Astrocyte (in vitro differentiated cells and primary cell): Measurements from ENCODE around the gene C11orf58. TPM values are rescaled to one million over a fixed set of nuclear protein-coding genes. Genes with fewer than 3 reads are reported as not detected.

Experiments used
- DNase-seq: peaks from one replicate; pipeline ENCODE4 v3.0.0-alpha.2; 2010; ENCODE audit warnings: low read depth
- FAIRE-seq: peaks from 2 replicates; lab custom pipeline; 2011; peaks lifted over from hg19 to GRCh38; lab: Jason Lieb, UNC
- H2AFZ ChIP-seq: 2 replicates; pipeline ENCODE4 v1.6.0; 2012; ENCODE audit warnings: low read depth, low read length, inconsistent platforms
- H3K27ac ChIP-seq: 2 replicates; pipeline ENCODE4 v1.5.1; 2011; ENCODE audit warnings: low read depth, low read length, inconsistent platforms
- H3K27me3 ChIP-seq: 2 replicates; pipeline ENCODE4 v1.6.0; 2011; ENCODE audit warnings: low read length, inconsistent platforms; ENCODE audit not compliant: insufficient read depth
- H3K36me3 ChIP-seq: 2 replicates; pipeline ENCODE4 v1.5.1; 2011; ENCODE audit warnings: low read length, inconsistent platforms; ENCODE audit not compliant: insufficient read depth
- H3K4me1 ChIP-seq: 2 replicates; pipeline ENCODE4 v1.5.1; 2011; ENCODE audit warnings: low read length, inconsistent platforms; ENCODE audit not compliant: insufficient read depth
- H3K4me2 ChIP-seq: 2 replicates; pipeline ENCODE4 v1.6.0; 2012; ENCODE audit warnings: low read length, inconsistent platforms
- H3K4me3 ChIP-seq: 2 replicates; pipeline ENCODE4 v1.5.1; 2011; ENCODE audit warnings: low read depth, mild to moderate bottlenecking, low read length, inconsistent platforms; ENCODE audit not compliant: insufficient read depth
- H3K79me2 ChIP-seq: 2 replicates; pipeline ENCODE4 v1.6.0; 2012; ENCODE audit warnings: mild to moderate bottlenecking, low read length, inconsistent platforms; ENCODE audit not compliant: insufficient read depth
- H3K9ac ChIP-seq: 2 replicates; pipeline ENCODE4 v1.6.0; 2012; ENCODE audit warnings: mild to moderate bottlenecking, low read length, inconsistent platforms
- H3K9me3 ChIP-seq: 2 replicates; pipeline ENCODE4 v1.5.1; 2012; ENCODE audit warnings: low read depth, mild to moderate bottlenecking, low read length, inconsistent platforms; ENCODE audit not compliant: insufficient read depth
- H4K20me1 ChIP-seq: 2 replicates; pipeline ENCODE4 v1.6.0; 2012; ENCODE audit warnings: low read length, inconsistent platforms; ENCODE audit not compliant: insufficient read depth
- H3K27ac Mint-ChIP-seq: one replicate; pipeline ENCODE4 v1.8.0; 2021; ENCODE audit warnings: mild to moderate bottlenecking, mixed read lengths; ENCODE audit not compliant: unreplicated experiment
- H3K27me3 Mint-ChIP-seq: one replicate; pipeline ENCODE4 v1.8.0; 2021; ENCODE audit warnings: low read depth, mixed read lengths; ENCODE audit not compliant: unreplicated experiment
- H3K36me3 Mint-ChIP-seq: one replicate; pipeline ENCODE4 v1.8.0; 2021; ENCODE audit warnings: low read depth, mixed read lengths; ENCODE audit not compliant: unreplicated experiment
- H3K4me1 Mint-ChIP-seq: one replicate; pipeline ENCODE4 v1.8.0; 2021; ENCODE audit warnings: low read depth, mixed read lengths; ENCODE audit not compliant: unreplicated experiment
- H3K4me3 Mint-ChIP-seq: one replicate; pipeline ENCODE4 v1.8.0; 2021; ENCODE audit warnings: mild to moderate bottlenecking, moderate library complexity, mixed read lengths; ENCODE audit not compliant: unreplicated experiment
- H3K9me3 Mint-ChIP-seq: one replicate; pipeline ENCODE4 v1.8.0; 2021; ENCODE audit warnings: mild to moderate bottlenecking, mixed read lengths; ENCODE audit not compliant: unreplicated experiment
- EZH2 ChIP-seq: IDR thresholded peaks from 2 replicates; pipeline ENCODE4 v1.6.1; 2012; ENCODE audit warnings: mild to moderate bottlenecking, low read length, inconsistent platforms; ENCODE audit not compliant: insufficient read depth
- total RNA-seq: library from RNA; stranded (reverse); gene quantifications from 2 replicates; pipeline ENCODE4 v1.2.1, GENCODE V29; 2021
- TF ChIP-seq, protein P1 (sequence below): IDR thresholded peaks from 2 replicates; pipeline ENCODE4 v1.5.1; 2011; ENCODE audit warnings: low read depth, mild to moderate bottlenecking, inconsistent platforms, low read length, moderate library complexity; ENCODE audit not compliant: insufficient read depth

The C11orf58 gene
- total RNA-seq, 1 donor from 2014 or later, result 159 TPM

DNA sequence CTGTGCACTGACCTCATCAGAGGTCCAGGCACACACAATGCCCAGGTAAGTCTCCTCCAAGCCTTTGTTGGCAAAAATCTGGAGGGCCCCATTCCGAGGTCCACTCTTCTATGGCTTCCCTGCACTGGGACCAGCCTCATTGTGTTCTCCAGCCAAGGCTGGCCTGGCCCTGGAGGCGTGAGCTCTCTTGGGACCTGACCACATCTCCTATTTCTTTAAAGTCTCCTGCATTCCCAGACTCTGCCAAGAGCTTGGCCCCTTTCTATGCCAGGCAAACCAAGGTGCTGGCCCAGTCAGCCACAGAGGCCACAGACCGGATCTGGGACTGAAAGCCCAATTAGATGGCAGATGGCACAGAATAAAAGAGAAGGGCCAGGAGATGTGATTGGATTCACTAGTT lies 55.1 kb downstream of the C11orf58 start:
- FAIRE-seq, result no peak
- Histone ChIP-seq H2AFZ (no peak overlapping the region), H3K79me2 (no peaks in the 10 kb centered on the region), H3K27me3 (no peaks in the 10 kb centered on the region), H3K4me1 (peaks cover 29% of the 10 kb centered on the region), H3K4me3 (no peak overlapping the region), H3K36me3 (no peaks in the 10 kb centered on the region), H3K9me3 (no peaks in the 10 kb centered on the region), H3K27ac (no peak overlapping the region), H3K4me2 (no peak overlapping the region), H4K20me1 (no peaks in the 10 kb centered on the region), H3K9ac (no peak overlapping the region)
- Mint-ChIP-seq H3K4me3 (no peak overlapping the region), H3K9me3 (no peaks in the 10 kb centered on the region), H3K4me1 (peaks cover 21% of the 10 kb centered on the region), H3K27me3 (no peaks in the 10 kb centered on the region), H3K27ac (no peak overlapping the region), H3K36me3 (no peaks in the 10 kb centered on the region)
- DNase-seq, result no peak
- TF ChIP-seq, protein P1, sequence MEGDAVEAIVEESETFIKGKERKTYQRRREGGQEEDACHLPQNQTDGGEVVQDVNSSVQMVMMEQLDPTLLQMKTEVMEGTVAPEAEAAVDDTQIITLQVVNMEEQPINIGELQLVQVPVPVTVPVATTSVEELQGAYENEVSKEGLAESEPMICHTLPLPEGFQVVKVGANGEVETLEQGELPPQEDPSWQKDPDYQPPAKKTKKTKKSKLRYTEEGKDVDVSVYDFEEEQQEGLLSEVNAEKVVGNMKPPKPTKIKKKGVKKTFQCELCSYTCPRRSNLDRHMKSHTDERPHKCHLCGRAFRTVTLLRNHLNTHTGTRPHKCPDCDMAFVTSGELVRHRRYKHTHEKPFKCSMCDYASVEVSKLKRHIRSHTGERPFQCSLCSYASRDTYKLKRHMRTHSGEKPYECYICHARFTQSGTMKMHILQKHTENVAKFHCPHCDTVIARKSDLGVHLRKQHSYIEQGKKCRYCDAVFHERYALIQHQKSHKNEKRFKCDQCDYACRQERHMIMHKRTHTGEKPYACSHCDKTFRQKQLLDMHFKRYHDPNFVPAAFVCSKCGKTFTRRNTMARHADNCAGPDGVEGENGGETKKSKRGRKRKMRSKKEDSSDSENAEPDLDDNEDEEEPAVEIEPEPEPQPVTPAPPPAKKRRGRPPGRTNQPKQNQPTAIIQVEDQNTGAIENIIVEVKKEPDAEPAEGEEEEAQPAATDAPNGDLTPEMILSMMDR, result no peak
- no peak for TF ChIP-seq EZH2

DNA sequence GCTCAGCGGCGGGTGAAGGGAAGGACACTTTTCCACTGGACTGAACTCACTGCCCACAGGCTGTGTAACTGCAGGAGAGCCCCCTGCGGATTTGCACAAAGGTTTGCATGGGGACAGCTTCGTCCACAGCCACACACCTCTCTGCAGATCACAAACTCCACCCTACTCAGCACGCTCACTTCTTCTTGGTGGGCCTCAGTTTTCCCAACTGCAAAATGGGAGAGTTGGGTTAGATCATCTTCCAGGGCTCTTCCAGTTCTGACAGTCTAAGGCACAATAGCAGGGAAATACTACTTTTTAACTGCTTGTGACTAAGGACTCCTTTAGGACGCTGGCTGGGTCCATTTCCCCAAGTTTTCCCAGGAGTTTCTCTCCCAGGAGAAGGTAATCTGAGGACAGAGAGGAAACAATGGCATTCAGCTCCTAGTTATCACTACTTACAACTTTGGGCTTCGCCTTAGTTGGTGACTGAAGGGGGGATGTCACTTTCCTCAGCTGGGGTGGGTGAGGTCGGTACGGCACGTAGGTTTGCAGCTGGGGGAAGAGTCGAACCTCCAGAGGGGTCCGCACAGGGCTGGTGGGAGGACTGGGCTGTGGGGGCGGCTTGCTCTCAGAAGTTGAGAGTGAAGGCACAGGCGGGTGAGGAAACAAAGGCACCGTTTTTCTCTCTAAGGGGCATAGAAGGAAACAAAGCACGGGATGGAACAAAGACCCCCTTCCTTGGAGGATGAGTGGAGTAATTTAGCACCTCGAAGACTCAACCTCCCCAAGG lies 55.8 kb downstream of the C11orf58 start:
- H3K9ac ChIP-seq, result no peak overlapping the region
- no peaks in the 10 kb centered on the region for H4K20me1 ChIP-seq
- no peaks in the 10 kb centered on the region for H3K27me3 ChIP-seq
- H3K27ac ChIP-seq, result no peak overlapping the region
- Mint-ChIP-seq H3K4me1 (peaks cover 21% of the 10 kb centered on the region), H3K4me3 (no peak overlapping the region), H3K27me3 (no peaks in the 10 kb centered on the region), H3K27ac (no peak overlapping the region), H3K9me3 (no peaks in the 10 kb centered on the region), H3K36me3 (no peaks in the 10 kb centered on the region)
- no peak for TF ChIP-seq EZH2
- TF ChIP-seq, protein P1, result no peak
- no peaks in the 10 kb centered on the region for H3K79me2 ChIP-seq
- no peaks in the 10 kb centered on the region for H3K36me3 ChIP-seq
- H2AFZ ChIP-seq, result no peak overlapping the region
- no peak for FAIRE-seq
- no peaks in the 10 kb centered on the region for H3K9me3 ChIP-seq
- H3K4me3 ChIP-seq, result no peak overlapping the region
- peaks cover 23% of the 10 kb centered on the region for H3K4me1 ChIP-seq
- DNase-seq, result no peak
- no peak overlapping the region for H3K4me2 ChIP-seq

DNA sequence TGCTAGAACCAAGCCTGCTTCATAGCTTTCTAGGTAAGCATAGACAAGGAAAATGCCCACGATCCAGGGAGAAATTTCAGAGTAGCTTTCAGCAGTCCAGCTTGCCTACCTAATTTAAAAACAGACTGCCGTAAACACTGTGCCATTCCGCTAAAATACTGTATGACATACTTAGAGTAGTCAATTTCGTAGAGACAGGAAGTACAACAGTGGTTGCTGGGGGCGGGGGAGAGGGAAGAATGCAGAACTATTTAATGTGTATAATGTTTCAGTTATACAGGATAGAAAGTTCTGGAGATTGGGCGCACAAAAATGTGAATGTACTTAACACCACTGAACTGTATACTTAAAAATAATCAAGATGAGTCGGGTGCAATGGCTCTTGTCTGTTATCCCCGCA lies 56.7 kb downstream of the C11orf58 start:
- peaks cover 21% of the 10 kb centered on the region for H3K4me1 Mint-ChIP-seq
- H3K4me2 ChIP-seq, result no peak overlapping the region
- H3K4me1 ChIP-seq, result peaks cover 23% of the 10 kb centered on the region
- no peak overlapping the region for H3K27ac ChIP-seq
- H3K27me3 ChIP-seq, result no peaks in the 10 kb centered on the region
- H4K20me1 ChIP-seq, result no peaks in the 10 kb centered on the region
- no peak for TF ChIP-seq EZH2
- TF ChIP-seq, protein P1, result no peak
- no peak overlapping the region for H3K9ac ChIP-seq
- peak overlapping the region; percentile 14 for H3K27ac Mint-ChIP-seq
- no peaks in the 10 kb centered on the region for H3K9me3 ChIP-seq
- no peaks in the 10 kb centered on the region for H3K36me3 ChIP-seq
- no peak overlapping the region for H3K4me3 ChIP-seq
- DNase-seq (no peak), FAIRE-seq (no peak)
- no peak overlapping the region for H2AFZ ChIP-seq
- H3K4me3 Mint-ChIP-seq, result no peak overlapping the region
- H3K9me3 Mint-ChIP-seq, result no peaks in the 10 kb centered on the region
- no peaks in the 10 kb centered on the region for H3K79me2 ChIP-seq
- H3K27me3 Mint-ChIP-seq, result no peaks in the 10 kb centered on the region
- H3K36me3 Mint-ChIP-seq, result no peaks in the 10 kb centered on the region
